Measurements from ENCODE around the gene STAT5A.

- TF ChIP-seq CTCF (IDR thresholded peaks at IDR 0.05), result no peak
- TF ChIP-seq POLR2A (IDR thresholded peaks at IDR 0.05; ENCODE audit: low read depth), result no peak
Observed at GRCh38 chr17:42272162-42272907, 16.0 kb upstream of the STAT5A start.

All from esophagus muscularis mucosa (tissue), 3 donors.